Calu3 (cell line): ENCODE measurements around the gene DYNAP. TPM values are rescaled to one million over a fixed set of nuclear protein-coding genes. Genes with fewer than 3 reads are reported as not detected.

Experiments used
- Bru-seq: library from RNA; stranded (reverse); fragments of 400-500 nt; gene quantifications from one replicate; lab custom pipeline; 2021; lab: Mats Ljungman, UMichigan
- BruChase-seq, 2 experiments: library from RNA; stranded (reverse); fragments of 400-500 nt; gene quantifications; one replicate each; lab custom pipeline; 2021; lab: Mats Ljungman, UMichigan
- BruUV-seq: library from RNA; stranded (reverse); fragments of 400-500 nt; replicated peaks from 2 replicates; lab custom pipeline; 2021; lab: Mats Ljungman, UMichigan
- CTCF ChIA-PET: fragments of 300-600 bp; sonication (Branson Sonifier 250); formaldehyde crosslinking; loops from one replicate; lab custom pipeline; 2022; ENCODE audit warnings: antibody characterized with exemption; lab: Charles Lee
- DNase-seq: peaks from one replicate; pipeline ENCODE4 v3.0.0; 2022
- H3K27ac Mint-ChIP-seq: one replicate; pipeline ENCODE4 v1.8.0; 2022; ENCODE audit warnings: mixed read lengths; ENCODE audit not compliant: unreplicated experiment
- H3K27me3 Mint-ChIP-seq: one replicate; pipeline ENCODE4 v1.8.0; 2022; ENCODE audit warnings: mixed read lengths; ENCODE audit not compliant: unreplicated experiment
- H3K36me3 Mint-ChIP-seq: one replicate; pipeline ENCODE4 v1.8.0; 2022; ENCODE audit warnings: mild to moderate bottlenecking, moderate library complexity, mixed read lengths; ENCODE audit not compliant: insufficient read depth, unreplicated experiment
- H3K4me1 Mint-ChIP-seq: one replicate; pipeline ENCODE4 v1.8.0; 2022; ENCODE audit warnings: mild to moderate bottlenecking, low read depth, mixed read lengths; ENCODE audit not compliant: unreplicated experiment
- H3K4me3 Mint-ChIP-seq: one replicate; pipeline ENCODE4 v1.8.0; 2022; ENCODE audit warnings: mild to moderate bottlenecking, low read depth, moderate library complexity, mixed read lengths; ENCODE audit not compliant: unreplicated experiment
- H3K9me3 Mint-ChIP-seq: one replicate; pipeline ENCODE4 v1.8.0; 2022; ENCODE audit warnings: low read depth, mixed read lengths; ENCODE audit not compliant: unreplicated experiment
- intact Hi-C: fragments of 100-400 bp; cut with micrococcal nuclease; formaldehyde crosslinking; loops from one replicate; pipeline ENCODE4 v1.10.0; 2022; ENCODE audit not compliant: unreplicated experiment
- long read RNA-seq: library from polyadenylated mRNA; stranded (forward); transcript quantifications from one replicate; pipeline ENCODE4 v2.0.0, GENCODE V29; 2022
- total RNA-seq: library from RNA; stranded (reverse); gene quantifications from 2 replicates; pipeline ENCODE4 v1.2.3, GENCODE V29; 2022
- TF ChIP-seq, protein P1 (sequence below): fragments of 200-600 bp; IDR thresholded peaks from one replicate; pipeline ENCODE4 v1.8.0; 2022; ENCODE audit warnings: antibody characterized with exemption; ENCODE audit not compliant: unreplicated experiment

The DYNAP gene, protein sequence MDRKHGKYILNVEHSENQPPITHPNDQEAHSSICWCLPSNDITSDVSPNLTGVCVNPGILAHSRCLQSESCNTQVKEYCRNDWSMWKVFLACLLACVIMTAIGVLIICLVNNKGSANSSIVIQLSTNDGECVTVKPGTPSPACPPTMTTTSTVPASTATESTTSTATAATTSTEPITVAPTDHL
- not detected in 2 replicates for total RNA-seq
- not detected for Bru-seq, nascent RNA
- not detected for BruChase-seq, experiment 1, labeled RNA remaining after a 6-hour chase
- not detected for BruChase-seq, experiment 2, labeled RNA remaining after a 2-hour chase
- long read RNA-seq = 0 reads

DNA sequence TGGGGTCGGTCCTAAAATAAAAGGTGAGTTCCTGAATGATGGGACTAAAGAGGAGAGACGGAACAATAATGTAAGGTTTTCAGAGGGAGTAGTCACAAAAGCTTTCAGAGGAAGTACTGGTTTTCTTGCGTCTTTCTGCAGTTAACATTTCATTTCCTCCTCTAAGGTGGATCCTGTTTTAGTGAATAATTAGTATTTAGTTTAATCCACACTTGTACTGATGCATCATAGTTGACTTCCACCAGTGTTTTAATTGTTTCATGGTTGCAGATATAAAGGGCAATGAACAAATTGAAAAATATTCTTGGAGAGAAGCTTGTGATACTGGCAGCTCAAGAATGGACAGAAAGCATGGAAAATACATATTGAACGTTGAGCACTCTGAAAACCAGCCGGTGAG is at the start of gene DYNAP:
Gene DYNAP (plus strand): TSS at position 301 of the 400 bp plus-strand sequence. CDS start 38 bp downstream, at position 339.
- DNase-seq = no peak
- Mint-ChIP-seq H3K4me3 (no peak within 1 kb of the TSS), H3K27me3 (no peaks in the 10 kb centered on the region), H3K4me1 (no peaks in the 10 kb centered on the region), H3K36me3 (no peaks in the 10 kb centered on the region), H3K27ac (no peak within 1 kb of the TSS), H3K9me3 (no peaks in the 10 kb centered on the region)
- no TSS peak for BruUV-seq
- intact Hi-C loops = no loop called here
- TF ChIP-seq, protein P1, sequence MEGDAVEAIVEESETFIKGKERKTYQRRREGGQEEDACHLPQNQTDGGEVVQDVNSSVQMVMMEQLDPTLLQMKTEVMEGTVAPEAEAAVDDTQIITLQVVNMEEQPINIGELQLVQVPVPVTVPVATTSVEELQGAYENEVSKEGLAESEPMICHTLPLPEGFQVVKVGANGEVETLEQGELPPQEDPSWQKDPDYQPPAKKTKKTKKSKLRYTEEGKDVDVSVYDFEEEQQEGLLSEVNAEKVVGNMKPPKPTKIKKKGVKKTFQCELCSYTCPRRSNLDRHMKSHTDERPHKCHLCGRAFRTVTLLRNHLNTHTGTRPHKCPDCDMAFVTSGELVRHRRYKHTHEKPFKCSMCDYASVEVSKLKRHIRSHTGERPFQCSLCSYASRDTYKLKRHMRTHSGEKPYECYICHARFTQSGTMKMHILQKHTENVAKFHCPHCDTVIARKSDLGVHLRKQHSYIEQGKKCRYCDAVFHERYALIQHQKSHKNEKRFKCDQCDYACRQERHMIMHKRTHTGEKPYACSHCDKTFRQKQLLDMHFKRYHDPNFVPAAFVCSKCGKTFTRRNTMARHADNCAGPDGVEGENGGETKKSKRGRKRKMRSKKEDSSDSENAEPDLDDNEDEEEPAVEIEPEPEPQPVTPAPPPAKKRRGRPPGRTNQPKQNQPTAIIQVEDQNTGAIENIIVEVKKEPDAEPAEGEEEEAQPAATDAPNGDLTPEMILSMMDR = no peak
- CTCF ChIA-PET = no interaction called here

DNA sequence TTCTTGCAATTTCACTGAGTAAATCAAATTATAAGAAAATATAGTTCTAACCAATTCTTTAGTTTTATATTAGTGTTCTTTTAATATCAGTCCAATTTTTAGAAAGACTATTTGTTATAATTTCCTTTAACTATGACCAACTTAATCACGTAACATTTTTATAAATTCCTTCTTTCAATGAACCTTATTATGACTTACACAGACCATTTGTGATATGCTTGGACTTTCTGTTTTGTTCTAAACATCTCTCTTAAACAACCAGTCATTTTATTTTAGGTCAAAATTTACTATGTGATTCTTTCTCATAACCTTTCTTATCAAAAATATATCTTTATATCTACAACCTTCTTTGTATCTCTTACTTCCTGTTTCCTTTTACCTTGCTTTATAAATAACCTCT is 39.5 kb upstream of the DYNAP start:
- no TSS peak for BruUV-seq
- intact Hi-C loops = loop anchor here (10.0 kb wide), 1 partner anchor 433 kb away; no protein-coding TSS in a partner anchor
- H3K9me3 Mint-ChIP-seq = peaks cover 4% of the 10 kb centered on the region

DNA sequence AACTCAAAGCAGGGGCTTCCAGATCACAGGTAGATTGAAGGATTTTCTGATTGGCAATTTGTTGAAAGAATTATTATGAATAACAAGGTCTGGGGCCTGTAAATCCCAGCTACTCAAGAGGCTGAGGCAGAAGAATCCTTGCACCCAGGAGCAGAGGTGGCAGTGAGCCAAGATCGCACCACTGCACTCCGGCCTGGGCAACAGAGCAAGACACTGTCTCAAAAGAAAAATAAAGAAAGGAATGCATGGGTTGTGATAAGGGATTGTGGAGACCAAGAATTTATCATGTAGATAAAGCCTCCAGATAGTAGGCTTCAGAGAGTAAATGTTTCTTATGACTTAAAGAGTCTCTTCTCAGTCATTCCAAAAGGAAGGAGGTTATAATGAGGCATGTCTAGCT is 35.8 kb upstream of the DYNAP start:
- TF ChIP-seq, protein P1 = no peak
- CTCF ChIA-PET = no interaction called here
- Mint-ChIP-seq H3K27ac (no peak overlapping the region), H3K4me1 (no peaks in the 10 kb centered on the region), H3K4me3 (no peak overlapping the region), H3K36me3 (no peaks in the 10 kb centered on the region), H3K9me3 (peaks cover 4% of the 10 kb centered on the region), H3K27me3 (no peaks in the 10 kb centered on the region)
- no TSS peak for BruUV-seq
- intact Hi-C loops = loop anchor here (5.0 to 10.0 kb wide), 2 partner anchors 392 to 430 kb away; no protein-coding TSS in a partner anchor
- no peak for DNase-seq

More for the DNA sequence above, 39.5 kb upstream of the DYNAP start:
- DNase-seq = no peak
- CTCF ChIA-PET = no interaction called here
- Mint-ChIP-seq H3K36me3 (no peaks in the 10 kb centered on the region), H3K27ac (no peak overlapping the region), H3K4me3 (no peak overlapping the region), H3K27me3 (peaks cover 4% of the 10 kb centered on the region), H3K4me1 (no peaks in the 10 kb centered on the region)
- TF ChIP-seq, protein P1 = no peak

DNA sequence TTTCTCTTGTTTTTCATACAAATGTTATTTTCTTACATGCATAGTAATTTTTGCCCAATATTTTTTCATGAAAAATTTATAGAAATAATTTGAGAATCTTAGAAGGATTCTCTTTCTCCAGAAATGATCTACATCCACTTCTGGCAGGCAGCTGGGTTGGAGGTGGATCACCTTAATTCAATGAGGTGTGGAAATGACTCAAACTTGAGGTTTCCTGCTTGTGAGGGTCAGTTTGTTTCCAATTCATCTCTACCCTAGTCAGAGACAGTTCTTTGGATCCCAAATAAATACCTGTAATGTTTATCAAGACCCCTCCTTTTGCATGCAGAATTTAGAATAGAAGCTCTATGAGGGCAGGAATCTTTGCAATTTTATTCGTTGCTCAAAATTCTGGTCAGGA is 35.0 kb upstream of the DYNAP start:
- CTCF ChIA-PET = no interaction called here
- H3K9me3 Mint-ChIP-seq = peaks cover 4% of the 10 kb centered on the region
- H3K27me3 Mint-ChIP-seq = no peaks in the 10 kb centered on the region
- no peak for DNase-seq
- no peak overlapping the region for H3K27ac Mint-ChIP-seq
- no peaks in the 10 kb centered on the region for H3K36me3 Mint-ChIP-seq
- no peaks in the 10 kb centered on the region for H3K4me1 Mint-ChIP-seq
- intact Hi-C loops = loop anchor here (5.0 to 10.0 kb wide), 2 partner anchors 391 to 429 kb away; no protein-coding TSS in a partner anchor
- no TSS peak for BruUV-seq
- no peak overlapping the region for H3K4me3 Mint-ChIP-seq
- TF ChIP-seq, protein P1 = no peak
